ENCODE data around the gene CREG2. TPM values are rescaled to one million over a fixed set of nuclear protein-coding genes. Genes with fewer than 3 reads are reported as not detected.

Gene CREG2
- total RNA-seq, 1 experiment from 2014 or later = 0.21 TPM

- no peak for ATAC-seq
- ChIA-PET POLR2A (no interaction called here), CTCF (no interaction called here)
- TF ChIP-seq SIN3A (IDR thresholded peaks at IDR 0.05; ENCODE audit: borderline replicate concordance, insufficient read depth, low read depth, low read length) = no peak
- TF ChIP-seq CTCF (IDR thresholded peaks at IDR 0.05) = no peak
- no peak for TF ChIP-seq TCF7L2 (IDR thresholded peaks at IDR 0.05; ENCODE audit: low read depth, low read length)
- TF ChIP-seq POLR2AphosphoS5 (IDR thresholded peaks at IDR 0.05; ENCODE audit: low read depth, low read length) = no peak
- no peak for TF ChIP-seq REST (IDR thresholded peaks at IDR 0.05; ENCODE audit: insufficient read depth in 1 of 2, low read depth in 2 of 2, low read length in 1 of 2)
- no peak overlapping the region for H3K4me3 ChIP-seq (ENCODE audit: low read depth in 2 of 2, low read length in 2 of 2)
- no peaks in the 10 kb centered on the region for H3K4me1 ChIP-seq (ENCODE audit: control insufficient read depth, insufficient read depth, low read length)
- H3K9me3 ChIP-seq (ENCODE audit: control insufficient read depth, insufficient read depth, low read depth, low read length) = no peaks in the 10 kb centered on the region
- in situ Hi-C loops (cut with HindIII; ENCODE audit: low pct_unique_long_range_greater_than_20kb, low sequenced_read_pairs) = no loop called here
- H3K36me3 ChIP-seq (ENCODE audit: control insufficient read depth, insufficient read depth, low read length) = no peaks in the 10 kb centered on the region
- no TSS peak for BruUV-seq (replicated peaks)
- no peak for DNase-seq (ENCODE audit: low read depth, low spot score)
- H3K27ac ChIP-seq (ENCODE audit: low read length) = no peak overlapping the region
- intact Hi-C loops (cut with micrococcal nuclease; ENCODE audit: unreplicated experiment) = loop anchor here (10.0 kb wide), 1 partner anchor 424 kb away; no protein-coding TSS in a partner anchor
- H3K27me3 ChIP-seq (ENCODE audit: control insufficient read depth, insufficient read depth, low read length) = peaks cover 5% of the 10 kb centered on the region
These were observed 23.4 kb upstream of the CREG2 start for GRCh38 chr2:101410746-101411145.

- in situ Hi-C loops (cut with HindIII; ENCODE audit: low pct_unique_long_range_greater_than_20kb, low sequenced_read_pairs) = no loop called here
- POLR2A ChIA-PET = no interaction called here
- H3K27ac ChIP-seq (ENCODE audit: low read length) = no peak overlapping the region
These were observed 22.8 kb upstream of the CREG2 start for GRCh38 chr2:101410114-101410513.

More at GRCh38 chr2:101410114-101410513, 22.8 kb upstream of the CREG2 start:
- TF ChIP-seq TCF7L2 (IDR thresholded peaks at IDR 0.05; ENCODE audit: low read depth, low read length) (no peak), SIN3A (IDR thresholded peaks at IDR 0.05; ENCODE audit: borderline replicate concordance, insufficient read depth, low read depth, low read length) (no peak), REST (IDR thresholded peaks at IDR 0.05; ENCODE audit: insufficient read depth in 1 of 2, low read depth in 2 of 2, low read length in 1 of 2) (no peak), POLR2AphosphoS5 (IDR thresholded peaks at IDR 0.05; ENCODE audit: low read depth, low read length) (no peak), CTCF (IDR thresholded peaks at IDR 0.05) (no peak)
- BruUV-seq (replicated peaks) = no TSS peak
- CTCF ChIA-PET = no interaction called here
- DNase-seq (ENCODE audit: low read depth, low spot score) (no peak), ATAC-seq (no peak)
- no peaks in the 10 kb centered on the region for H3K36me3 ChIP-seq (ENCODE audit: control insufficient read depth, insufficient read depth, low read length)
- intact Hi-C loops (cut with micrococcal nuclease; ENCODE audit: unreplicated experiment) = loop anchor here (10.0 kb wide), 1 partner anchor 425 kb away; no protein-coding TSS in a partner anchor
- H3K4me1 ChIP-seq (ENCODE audit: control insufficient read depth, insufficient read depth, low read length) = no peaks in the 10 kb centered on the region
- peaks cover 5% of the 10 kb centered on the region for H3K27me3 ChIP-seq (ENCODE audit: control insufficient read depth, insufficient read depth, low read length)
- no peaks in the 10 kb centered on the region for H3K9me3 ChIP-seq (ENCODE audit: control insufficient read depth, insufficient read depth, low read depth, low read length)
- H3K4me3 ChIP-seq (ENCODE audit: low read depth in 2 of 2, low read length in 2 of 2) = no peak overlapping the region
